Liver (tissue), 3 donors: Measurements from ENCODE around the gene SLC12A8.

Experiments
- ATF3 ChIP-seq: IDR thresholded peaks from 2 replicates; pipeline ENCODE4 v1.6.1; 2016; ENCODE audit warnings: antibody characterized with exemption
- CTCF ChIP-seq: fragments of 150-350 bp; IDR thresholded peaks from 2 replicates; pipeline ENCODE4 v1.5.1; 2017; ENCODE audit warnings: improper control_type of control experiment, low read depth, low read length; ENCODE audit not compliant: missing input control
- EGR1 ChIP-seq, 2 donors: IDR thresholded peaks; 2 replicates each; pipeline ENCODE4 v1.6.1; 2016 to 2018; ENCODE audit warnings: antibody characterized with exemption in 2 of 2, low read depth in 2 of 2
- GABPA ChIP-seq, 2 donors: IDR thresholded peaks in 1 of 2; conservative IDR thresholded peaks in 1 of 2; 2 replicates each; pipeline ENCODE4 v1.6.1; 2016; ENCODE audit warnings: antibody characterized with exemption in 2 of 2, mild to moderate bottlenecking in 1 of 2, moderate library complexity in 1 of 2
- JUND ChIP-seq, 2 donors: IDR thresholded peaks; 2 replicates each; pipeline ENCODE4 v1.6.1; 2016; ENCODE audit warnings: antibody characterized with exemption in 2 of 2
- MAX ChIP-seq: IDR thresholded peaks from 2 replicates; pipeline ENCODE4 v1.6.1; 2016; ENCODE audit warnings: antibody characterized with exemption
- RXRA ChIP-seq, 2 donors: IDR thresholded peaks; 2 replicates each; pipeline ENCODE4 v1.6.1; 2017 to 2018; ENCODE audit warnings: antibody characterized with exemption in 2 of 2, mild to moderate bottlenecking in 1 of 2
- YY1 ChIP-seq: IDR thresholded peaks from 2 replicates; pipeline ENCODE4 v1.6.1; 2016; ENCODE audit warnings: antibody characterized with exemption, mild to moderate bottlenecking
- donor health status: healthy.
- donor health status: healthy.

- TF ChIP-seq CTCF (no peak), GABPA (IDR thresholded peaks at IDR 0.05 in 1 of 2, conservative IDR thresholded peaks at IDR 0.05 in 1 of 2) (no peak), YY1 (no peak), RXRA (IDR thresholded peaks at IDR 0.05) (no peak), EGR1 (IDR thresholded peaks at IDR 0.05; ENCODE audit: low read depth in 2 of 2) (no peak), JUND (IDR thresholded peaks at IDR 0.05) (no peak), ATF3 (no peak), MAX (no peak)
Observed at GRCh38 chr3:125189378-125190165, 23.0 kb downstream of the SLC12A8 start.
